ENCODE results near the gene PCDHB7. TPM values are rescaled to one million over a fixed set of nuclear protein-coding genes. Genes with fewer than 3 reads are reported as not detected.

PCDHB7 gene
- not detected in 5 replicates for total RNA-seq (2022; extraction: Qiagen RNA extraction; ENCODE audit: low read depth)

DNA sequence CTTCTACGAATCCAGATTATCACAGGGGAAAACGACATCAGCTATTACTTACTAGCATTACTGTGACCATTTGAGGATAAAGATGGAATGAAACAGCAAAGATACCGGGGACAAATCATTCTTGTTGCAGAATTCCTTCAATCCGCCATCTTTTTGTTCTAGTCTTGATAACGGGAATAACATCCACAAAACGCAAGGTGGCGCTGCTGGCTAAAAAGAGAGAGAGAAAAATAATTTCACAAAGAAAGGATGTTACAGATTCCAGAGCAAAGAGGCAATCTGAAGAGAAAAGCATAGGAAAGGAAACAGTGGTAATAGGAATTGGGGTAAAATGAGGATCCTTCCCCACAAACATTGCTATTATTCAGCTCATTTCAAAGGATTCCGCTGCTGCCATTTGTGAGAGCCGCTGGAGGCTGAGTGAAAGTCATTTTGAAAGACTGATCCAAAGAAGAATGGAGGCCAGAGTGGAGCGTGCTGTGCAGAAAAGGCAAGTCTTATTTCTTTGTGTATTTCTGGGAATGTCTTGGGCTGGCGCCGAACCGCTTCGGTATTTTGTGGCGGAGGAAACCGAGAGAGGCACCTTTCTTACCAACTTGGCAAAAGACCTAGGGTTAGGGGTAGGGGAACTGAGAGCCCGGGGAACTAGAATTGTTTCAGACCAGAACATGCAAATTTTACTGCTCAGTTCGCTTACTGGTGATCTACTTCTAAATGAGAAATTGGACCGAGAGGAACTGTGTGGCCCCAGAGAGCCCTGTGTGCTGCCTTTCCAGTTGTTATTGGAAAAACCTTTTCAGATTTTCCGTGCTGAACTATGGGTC, at the start of gene PCDHB7:
PCDHB7 (plus strand) TSS at position 264 of the 824 bp plus-strand sequence; CDS start at position 456, 192 bp downstream.

GRCh38 chr5:141135030-141135717, 37.3 kb upstream of the PCDHB7 start, which contains the start of gene PCDHB5:
Gene PCDHB5, plus strand, starts transcription at chr5:141135206. Its CDS starts 229 bp downstream, at chr5:141135435.

DNA sequence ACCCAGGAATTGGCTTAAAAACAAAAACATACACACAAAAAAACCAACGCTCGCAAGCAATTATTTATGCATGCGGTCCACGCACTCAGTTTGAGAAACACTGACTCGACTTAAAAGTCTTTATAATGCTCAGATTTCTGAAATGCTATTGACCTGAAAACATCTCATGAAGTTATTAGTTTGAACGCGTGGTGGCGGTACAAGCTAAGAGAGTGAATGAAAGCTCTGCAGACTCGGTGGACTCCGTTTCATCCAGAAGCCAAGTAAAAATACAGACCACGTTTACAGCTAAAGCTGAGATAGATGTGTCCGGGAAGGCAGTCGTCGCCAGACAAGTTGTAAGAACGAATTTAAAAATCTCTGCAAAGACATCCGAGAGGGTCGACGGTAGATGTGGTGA, 22.6 kb upstream of the PCDHB7 start, which contains the start of gene PCDHB6:
PCDHB6 (plus strand) TSS at position 246 of the 400 bp plus-strand sequence. CDS start 201 bp downstream, outside the sequence.

DNA sequence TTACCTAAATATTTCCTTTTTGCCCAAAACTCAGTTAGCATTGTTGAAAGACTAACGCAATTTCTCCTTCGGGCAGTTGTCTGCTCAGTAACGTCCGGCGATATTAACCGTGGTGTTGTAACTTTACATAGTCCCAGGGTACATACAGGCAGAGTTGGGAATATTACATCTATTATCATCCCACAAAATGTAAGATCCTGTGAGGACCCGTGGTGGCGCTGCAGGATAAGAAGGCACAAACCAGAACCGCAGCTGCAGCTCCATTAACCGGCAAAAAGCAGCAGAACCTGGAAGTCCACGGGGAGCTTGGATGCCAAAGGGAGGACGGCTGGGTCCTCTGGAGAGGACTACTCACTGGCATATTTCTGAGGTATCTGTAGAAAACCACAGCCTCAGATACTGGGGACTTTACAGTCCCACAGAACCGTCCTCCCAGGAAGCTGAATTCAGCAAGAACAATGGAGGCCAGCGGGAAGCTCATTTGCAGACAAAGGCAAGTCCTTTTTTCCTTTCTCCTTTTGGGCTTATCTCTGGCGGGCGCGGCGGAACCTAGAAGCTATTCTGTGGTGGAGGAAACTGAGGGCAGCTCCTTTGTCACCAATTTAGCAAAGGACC, 5.2 kb downstream of the PCDHB7 start, which contains the start of gene PCDHB8:
PCDHB8 (plus strand) TSS at position 214 of the 615 bp plus-strand sequence; CDS start at position 459, 245 bp downstream.

GRCh38 chr5:141182248-141182647, 9.8 kb downstream of the PCDHB7 start, which contains the start of gene PCDHB16:
Gene PCDHB16, plus strand, starts transcription at chr5:141182387. Its CDS starts 173 bp downstream, at chr5:141182560.

DNA sequence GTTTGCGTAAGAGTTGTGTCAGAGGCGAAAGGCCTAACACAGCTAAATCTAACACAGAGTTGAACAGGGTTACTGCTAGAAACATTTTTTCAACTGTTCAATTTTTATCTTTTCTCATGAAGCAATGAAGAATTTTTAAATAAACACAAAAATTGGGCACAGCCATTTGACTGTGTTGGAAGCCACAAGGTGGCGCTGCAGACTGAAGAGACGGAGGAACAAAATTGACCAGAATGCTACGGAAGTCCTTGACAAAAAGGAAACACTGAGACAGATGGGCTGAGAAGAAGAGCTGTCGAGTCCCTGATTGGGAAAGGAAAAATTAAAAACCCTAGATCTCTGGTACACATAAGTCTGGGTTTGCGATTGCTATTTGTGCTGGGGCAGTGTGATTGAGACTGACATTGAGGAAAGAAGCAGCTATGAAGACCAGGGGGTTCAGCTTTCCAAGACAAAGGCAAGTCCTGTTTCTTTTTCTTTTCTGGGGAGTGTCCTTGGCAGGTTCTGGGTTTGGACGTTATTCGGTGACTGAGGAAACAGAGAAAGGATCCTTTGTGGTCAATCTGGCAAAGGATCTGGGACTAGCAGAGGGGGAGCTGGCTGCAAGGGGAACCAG, 14.6 kb downstream of the PCDHB7 start, which contains the start of gene PCDHB9:
PCDHB9 (plus strand) TSS at position 265 of the 616 bp plus-strand sequence; CDS start at position 423, 158 bp downstream.

DNA sequence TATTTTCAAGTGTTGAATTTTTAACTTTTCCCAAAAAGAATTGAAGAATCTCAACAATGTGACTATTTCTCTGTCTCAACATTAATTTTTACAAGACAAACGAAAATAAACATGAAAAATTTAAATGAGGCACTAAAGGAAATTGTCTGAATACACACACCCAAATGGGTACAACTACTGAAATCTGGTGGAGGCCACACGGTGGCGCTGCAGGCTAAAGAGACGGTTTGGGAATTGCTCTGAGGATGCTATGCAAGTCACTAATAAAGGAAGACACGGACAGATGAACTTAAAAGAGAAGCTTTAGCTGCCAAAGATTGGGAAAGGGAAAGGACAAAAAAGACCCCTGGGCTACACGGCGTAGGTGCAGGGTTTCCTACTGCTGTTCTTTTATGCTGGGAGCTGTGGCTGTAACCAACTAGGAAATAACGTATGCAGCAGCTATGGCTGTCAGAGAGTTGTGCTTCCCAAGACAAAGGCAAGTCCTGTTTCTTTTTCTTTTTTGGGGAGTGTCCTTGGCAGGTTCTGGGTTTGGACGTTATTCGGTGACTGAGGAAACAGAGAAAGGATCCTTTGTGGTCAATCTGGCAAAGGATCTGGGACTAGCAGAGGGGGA, 19.8 kb downstream of the PCDHB7 start, which contains the start of gene PCDHB10:
PCDHB10 (plus strand) TSS at position 244 of the 616 bp plus-strand sequence; CDS start at position 444, 200 bp downstream.

DNA sequence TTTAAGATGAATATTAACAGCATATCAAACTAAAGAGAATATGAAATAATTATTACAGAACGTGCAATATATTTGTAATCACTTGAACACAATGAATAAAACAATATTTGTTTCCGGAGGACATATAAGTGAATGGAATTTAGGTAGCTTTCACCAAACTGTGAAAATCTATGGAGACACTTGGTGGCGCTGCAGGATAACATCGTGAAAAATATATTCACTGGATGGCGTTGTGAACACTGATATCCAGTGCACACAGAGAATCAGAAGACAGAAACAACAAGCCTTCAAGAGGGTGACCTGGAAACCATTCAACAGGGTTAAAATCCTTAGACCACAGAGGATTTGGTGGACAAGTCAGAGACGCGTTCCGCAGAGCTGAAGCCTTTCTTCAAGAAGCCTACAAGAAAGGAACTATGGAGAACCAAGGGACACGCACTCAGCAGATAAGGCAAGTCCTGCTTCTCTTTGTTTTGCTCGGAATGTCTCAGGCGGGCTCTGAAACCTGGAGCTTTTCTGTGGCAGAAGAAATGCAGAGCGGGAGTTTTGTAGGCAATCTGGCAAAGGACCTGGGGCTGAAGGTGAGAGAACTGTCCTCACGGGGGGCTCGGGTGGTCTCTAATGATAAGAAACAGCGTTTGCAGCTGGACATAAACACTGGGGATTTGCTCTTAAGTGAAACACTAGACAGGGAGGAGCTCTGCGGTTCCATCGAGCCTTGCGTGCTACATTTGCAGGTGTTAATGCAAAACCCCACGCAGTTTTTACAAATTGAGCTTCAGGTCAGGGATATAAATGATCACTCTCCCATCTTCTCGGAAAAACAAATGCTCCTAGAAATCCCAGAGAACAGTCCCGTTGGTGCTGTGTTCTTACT, 27.2 kb downstream of the PCDHB7 start, which contains the start of gene PCDHB11:
PCDHB11 (plus strand) TSS at position 269 of the 877 bp plus-strand sequence; CDS start at position 417, 148 bp downstream.

GRCh38 chr5:141208478-141208877, 36.0 kb downstream of the PCDHB7 start, which contains the start of gene PCDHB12:
Gene PCDHB12, plus strand, starts transcription at chr5:141208719. Its CDS starts 189 bp downstream, at chr5:141208908.

GRCh38 chr5:141213656-141214339, 41.4 kb downstream of the PCDHB7 start, which contains the start of gene PCDHB13:
Gene PCDHB13, plus strand, starts transcription at chr5:141213919. Its CDS starts 205 bp downstream, at chr5:141214124.

GRCh38 chr5:141223112-141223783, 50.8 kb downstream of the PCDHB7 start, which contains the start of gene PCDHB14:
Gene PCDHB14, plus strand, starts transcription at chr5:141223343. Its CDS starts 163 bp downstream, at chr5:141223506.

Other genes with a start within 250 kb of the PCDHB7 start
- gene PCDHAC1, start 246.3 kb upstream of the PCDHB7 start, total RNA-seq (2022; extraction: Qiagen RNA extraction; ENCODE audit: low read depth): 1.0 to 1.5 TPM (median 1.4 TPM) in 5 replicates
- 2.6 to 3.2 TPM (median 2.6 TPM) in 5 replicates for gene PCDHAC2, start 206.2 kb upstream of the PCDHB7 start, total RNA-seq (2022; extraction: Qiagen RNA extraction; ENCODE audit: low read depth)
- not detected in 5 replicates for gene PCDHB1, start 121.3 kb upstream of the PCDHB7 start, total RNA-seq (2022; extraction: Qiagen RNA extraction; ENCODE audit: low read depth)
- gene PCDHB2, start 78.0 kb upstream of the PCDHB7 start, total RNA-seq (2022; extraction: Qiagen RNA extraction; ENCODE audit: low read depth): 3.3 to 4.1 TPM (median 3.3 TPM) in 5 replicates
- 0.04 to 0.05 TPM in 2 of 5 replicates, not detected in the others for gene PCDHB3, start 72.2 kb upstream of the PCDHB7 start, total RNA-seq (2022; extraction: Qiagen RNA extraction; ENCODE audit: low read depth)
- 0.03 to 0.17 TPM (median 0.05 TPM) in 5 replicates for gene PCDHB4, start 50.8 kb upstream of the PCDHB7 start, total RNA-seq (2022; extraction: Qiagen RNA extraction; ENCODE audit: low read depth)
- gene PCDHB5, start 37.4 kb upstream of the PCDHB7 start, total RNA-seq (2022; extraction: Qiagen RNA extraction; ENCODE audit: low read depth): 1.2 to 1.9 TPM (median 1.4 TPM) in 5 replicates
- 0.85 to 1.3 TPM (median 1.1 TPM) in 5 replicates for gene PCDHB6, start 22.6 kb upstream of the PCDHB7 start, total RNA-seq (2022; extraction: Qiagen RNA extraction; ENCODE audit: low read depth)
- gene PCDHB8, start 5.1 kb downstream of the PCDHB7 start, total RNA-seq (2022; extraction: Qiagen RNA extraction; ENCODE audit: low read depth): 0.24 to 0.35 TPM (median 0.29 TPM) in 5 replicates
- gene PCDHB16, start 9.7 kb downstream of the PCDHB7 start, total RNA-seq (2022; extraction: Qiagen RNA extraction; ENCODE audit: low read depth): 0.04 to 0.19 TPM (median 0.06 TPM) in 5 replicates
- gene PCDHB9, start 14.5 kb downstream of the PCDHB7 start, total RNA-seq (2022; extraction: Qiagen RNA extraction; ENCODE audit: low read depth): 0.05 to 0.12 TPM in 2 of 5 replicates, not detected in the others
- 0.04 to 0.06 TPM (median 0.05 TPM) in 3 of 5 replicates, not detected in the others for gene PCDHB10, start 19.7 kb downstream of the PCDHB7 start, total RNA-seq (2022; extraction: Qiagen RNA extraction; ENCODE audit: low read depth)
- 0.07 to 0.12 TPM (median 0.11 TPM) in 3 of 5 replicates, not detected in the others for gene PCDHB11, start 27.0 kb downstream of the PCDHB7 start, total RNA-seq (2022; extraction: Qiagen RNA extraction; ENCODE audit: low read depth)
- 0.02 TPM in 1 of 5 replicates, not detected in the others for gene PCDHB12, start 36.1 kb downstream of the PCDHB7 start, total RNA-seq (2022; extraction: Qiagen RNA extraction; ENCODE audit: low read depth)
- 0.05 to 0.09 TPM (median 0.06 TPM) in 5 replicates for gene PCDHB13, start 41.3 kb downstream of the PCDHB7 start, total RNA-seq (2022; extraction: Qiagen RNA extraction; ENCODE audit: low read depth)
- gene PCDHB14, start 50.7 kb downstream of the PCDHB7 start, total RNA-seq (2022; extraction: Qiagen RNA extraction; ENCODE audit: low read depth): 0.05 to 0.15 TPM (median 0.08 TPM) in 5 replicates
- gene PCDHB15, start 72.8 kb downstream of the PCDHB7 start, total RNA-seq (2022; extraction: Qiagen RNA extraction; ENCODE audit: low read depth): 0.05 to 0.06 TPM in 2 of 5 replicates, not detected in the others
- gene SLC25A2, start 131.4 kb downstream of the PCDHB7 start, total RNA-seq (2022; extraction: Qiagen RNA extraction; ENCODE audit: low read depth): not detected in 5 replicates
- gene TAF7, start 148.1 kb downstream of the PCDHB7 start, total RNA-seq (2022; extraction: Qiagen RNA extraction; ENCODE audit: low read depth): 67.8 to 84.2 TPM (median 73.3 TPM) in 5 replicates
- gene PCDHGA1, start 157.9 kb downstream of the PCDHB7 start, total RNA-seq (2022; extraction: Qiagen RNA extraction; ENCODE audit: low read depth): 0.37 to 0.48 TPM (median 0.40 TPM) in 5 replicates
- 0.66 to 0.87 TPM (median 0.76 TPM) in 5 replicates for gene PCDHGA2, start 166.1 kb downstream of the PCDHB7 start, total RNA-seq (2022; extraction: Qiagen RNA extraction; ENCODE audit: low read depth)
- gene PCDHGA3, start 171.2 kb downstream of the PCDHB7 start, total RNA-seq (2022; extraction: Qiagen RNA extraction; ENCODE audit: low read depth): 0.02 to 0.04 TPM (median 0.03 TPM) in 3 of 5 replicates, not detected in the others
- 1.6 to 2.1 TPM (median 1.8 TPM) in 5 replicates for gene PCDHGB1, start 177.5 kb downstream of the PCDHB7 start, total RNA-seq (2022; extraction: Qiagen RNA extraction; ENCODE audit: low read depth)
- gene PCDHGA4, start 182.4 kb downstream of the PCDHB7 start, total RNA-seq (2022; extraction: Qiagen RNA extraction; ENCODE audit: low read depth): 0.09 to 0.17 TPM (median 0.14 TPM) in 5 replicates
- 0.09 to 0.20 TPM (median 0.14 TPM) in 4 of 5 replicates, not detected in the other for gene PCDHGB2, start 187.3 kb downstream of the PCDHB7 start, total RNA-seq (2022; extraction: Qiagen RNA extraction; ENCODE audit: low read depth)
- 0.07 to 0.22 TPM (median 0.18 TPM) in 5 replicates for gene PCDHGA5, start 191.5 kb downstream of the PCDHB7 start, total RNA-seq (2022; extraction: Qiagen RNA extraction; ENCODE audit: low read depth)
- 0.19 to 0.37 TPM (median 0.31 TPM) in 5 replicates for gene PCDHGB3, start 197.6 kb downstream of the PCDHB7 start, total RNA-seq (2022; extraction: Qiagen RNA extraction; ENCODE audit: low read depth)
- gene PCDHGA6, start 201.2 kb downstream of the PCDHB7 start, total RNA-seq (2022; extraction: Qiagen RNA extraction; ENCODE audit: low read depth): 0.19 to 0.39 TPM (median 0.26 TPM) in 5 replicates
- gene PCDHGA7, start 210.1 kb downstream of the PCDHB7 start, total RNA-seq (2022; extraction: Qiagen RNA extraction; ENCODE audit: low read depth): 0.84 to 1.3 TPM (median 1.1 TPM) in 5 replicates
- 0.77 to 1.0 TPM (median 0.88 TPM) in 5 replicates for gene PCDHGB4, start 215.1 kb downstream of the PCDHB7 start, total RNA-seq (2022; extraction: Qiagen RNA extraction; ENCODE audit: low read depth)
- gene PCDHGA8, start 220.0 kb downstream of the PCDHB7 start, total RNA-seq (2022; extraction: Qiagen RNA extraction; ENCODE audit: low read depth): 0.02 to 0.03 TPM (median 0.02 TPM) in 3 of 5 replicates, not detected in the others
- 2.3 to 2.7 TPM (median 2.6 TPM) in 5 replicates for gene PCDHGB5, start 225.3 kb downstream of the PCDHB7 start, total RNA-seq (2022; extraction: Qiagen RNA extraction; ENCODE audit: low read depth)
- 0.04 to 0.09 TPM (median 0.06 TPM) in 4 of 5 replicates, not detected in the other for gene PCDHGA9, start 230.1 kb downstream of the PCDHB7 start, total RNA-seq (2022; extraction: Qiagen RNA extraction; ENCODE audit: low read depth)
- 0.09 to 0.23 TPM (median 0.13 TPM) in 5 replicates for gene PCDHGB6, start 235.4 kb downstream of the PCDHB7 start, total RNA-seq (2022; extraction: Qiagen RNA extraction; ENCODE audit: low read depth)
- gene PCDHGA10, start 240.3 kb downstream of the PCDHB7 start, total RNA-seq (2022; extraction: Qiagen RNA extraction; ENCODE audit: low read depth): 0.03 TPM in 1 of 5 replicates, not detected in the others
- 0.06 to 0.08 TPM (median 0.06 TPM) in 4 of 5 replicates, not detected in the other for gene PCDHGB7, start 245.0 kb downstream of the PCDHB7 start, total RNA-seq (2022; extraction: Qiagen RNA extraction; ENCODE audit: low read depth)
- gene PCDHGA11, start 248.4 kb downstream of the PCDHB7 start, total RNA-seq (2022; extraction: Qiagen RNA extraction; ENCODE audit: low read depth): not detected in 5 replicates